IPS DF 6.9 (cell line): Measurements from ENCODE around the gene TIMP2.
"Not testable (repeated sequence)": the region's sequence is repeated elsewhere in the genome, so short reads cannot be mapped to it uniquely, and the experiment has no call there.

Experiments used
- DNase-seq: peaks from one replicate; pipeline ENCODE4 v3.0.0-alpha.2; 2013; ENCODE audit warnings: low read depth, low spot score
- H3K27ac ChIP-seq: one replicate; pipeline ENCODE4 v1.5.1; 2013; ENCODE audit warnings: low read length, control low read depth
- H3K27me3 ChIP-seq: 2 replicates; pipeline ENCODE4 v1.6.1; 2013; ENCODE audit warnings: mild to moderate bottlenecking, low read length; ENCODE audit not compliant: control insufficient read depth, insufficient read depth
- H3K36me3 ChIP-seq: 2 replicates; pipeline ENCODE4 v1.6.1; 2013; ENCODE audit warnings: low read length; ENCODE audit not compliant: control insufficient read depth, insufficient read depth
- H3K4me1 ChIP-seq: 2 replicates; pipeline ENCODE4 v1.6.1; 2013; ENCODE audit warnings: low read length; ENCODE audit not compliant: control insufficient read depth, insufficient read depth
- H3K4me3 ChIP-seq: 2 replicates; pipeline ENCODE4 v1.5.1; 2013; ENCODE audit warnings: mild to moderate bottlenecking, low read length
- H3K9me3 ChIP-seq: 2 replicates; pipeline ENCODE4 v1.6.1; 2013; ENCODE audit warnings: low read length, inconsistent platforms; ENCODE audit not compliant: control insufficient read depth, insufficient read depth
- WGBS: extraction: QIAGEN DNeasy Blood & Tissue Kit; methylation state at CpG from one replicate; pipeline ENCODE4 v1.1.7; 2013; ENCODE audit warnings: mixed read lengths, missing lambda C conversion rate; ENCODE audit not compliant: insufficient read length, insufficient coverage; 5-methylcytosine and 5-hydroxymethylcytosine counted together

The TIMP2 gene

DNA sequence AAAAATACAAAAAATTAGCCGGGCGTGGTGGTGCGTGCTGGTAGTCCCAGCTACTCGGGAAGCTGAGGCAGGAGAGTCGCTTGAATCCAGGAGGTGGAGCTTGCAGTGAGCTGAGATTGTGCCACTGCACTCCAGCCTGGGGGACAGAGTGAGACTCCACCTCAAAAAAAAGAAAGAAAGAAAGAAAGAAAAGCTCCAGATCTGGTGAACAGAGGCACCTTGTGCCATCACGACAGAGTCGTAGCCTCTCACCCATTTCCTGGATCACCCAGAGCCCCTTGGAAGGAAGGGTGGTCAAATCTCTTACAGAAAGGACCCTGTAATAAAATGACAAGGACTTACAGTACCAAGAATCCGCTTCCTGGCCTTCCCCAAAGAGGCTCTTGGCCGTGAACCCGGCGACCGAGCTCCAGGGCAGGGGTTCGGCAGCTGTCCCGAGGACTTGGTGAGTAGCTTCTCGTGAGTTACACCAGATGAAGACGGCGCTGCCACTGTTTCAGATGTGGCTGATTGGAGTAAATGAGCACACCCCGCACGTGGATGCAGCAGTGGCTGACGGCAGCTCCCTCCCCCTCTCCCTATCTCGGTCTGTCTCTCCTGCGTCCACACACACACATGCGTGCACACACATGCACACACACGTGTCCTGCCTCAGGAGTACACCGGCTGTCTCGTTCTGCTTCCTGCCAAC is 41.1 kb upstream of the TIMP2 start:
- Histone ChIP-seq H3K36me3 (no peaks in the 10 kb centered on the region; the same call in 1 of the 2 replicates), H3K27ac (no peak overlapping the region), H3K9me3 (no peaks in the 10 kb centered on the region), H3K27me3 (no peaks in the 10 kb centered on the region; the same call in 1 of the 2 replicates), H3K4me1 (no peaks in the 10 kb centered on the region), H3K4me3 (no peak overlapping the region)
- WGBS = no CpG with 5 or more reads among the region's 26 CpGs
- no peak for DNase-seq

- H3K27me3 ChIP-seq = no peaks in the 10 kb centered on the region; the same call in 1 of the 2 replicates
- no peak overlapping the region for H3K27ac ChIP-seq
- H3K9me3 ChIP-seq = no peaks in the 10 kb centered on the region
- no CpG with 5 or more reads among the region's 8 CpGs for WGBS
- DNase-seq = no peak
- H3K4me1 ChIP-seq = no peaks in the 10 kb centered on the region
- no peaks in the 10 kb centered on the region; the same call in 1 of the 2 replicates for H3K36me3 ChIP-seq
- H3K4me3 ChIP-seq = no peak overlapping the region
Observed at GRCh38 chr17:78965491-78965924, 40.3 kb upstream of the TIMP2 start.

- Histone ChIP-seq H3K4me1 (no peaks in the 10 kb centered on the region), H3K36me3 (no peaks in the 10 kb centered on the region; the same call in 1 of the 2 replicates), H3K27ac (no peak overlapping the region), H3K9me3 (no peaks in the 10 kb centered on the region), H3K4me3 (no peak overlapping the region), H3K27me3 (no peaks in the 10 kb centered on the region; the same call in 1 of the 2 replicates)
- DNase-seq = no peak
- no CpG with 5 or more reads among the region's 6 CpGs for WGBS
Observed at GRCh38 chr17:78963378-78963777, 38.2 kb upstream of the TIMP2 start.

- DNase-seq, H3K9me3 ChIP-seq, H3K27me3 ChIP-seq, H3K4me3 ChIP-seq, H3K4me1 ChIP-seq, H3K27ac ChIP-seq, H3K36me3 ChIP-seq: not testable (repeated sequence)
- no CpG with 5 or more reads among the region's 8 CpGs for WGBS
Observed at GRCh38 chr17:78962984-78963348, 37.8 kb upstream of the TIMP2 start.

GRCh38 chr17:78962345-78962983 is 37.3 kb upstream of the TIMP2 start:
- no CpG with 5 or more reads among the region's 19 CpGs for WGBS
- H3K27ac ChIP-seq = no peak overlapping the region
- H3K27me3 ChIP-seq = no peaks in the 10 kb centered on the region; the same call in 1 of the 2 replicates
- no peak overlapping the region for H3K4me3 ChIP-seq
- no peaks in the 10 kb centered on the region for H3K9me3 ChIP-seq
- DNase-seq = no peak
- H3K36me3 ChIP-seq = no peaks in the 10 kb centered on the region; the same call in 1 of the 2 replicates
- H3K4me1 ChIP-seq = no peaks in the 10 kb centered on the region

- Histone ChIP-seq H3K27me3 (no peaks in the 10 kb centered on the region; the same call in 1 of the 2 replicates), H3K36me3 (no peaks in the 10 kb centered on the region), H3K27ac (no peak overlapping the region), H3K9me3 (no peaks in the 10 kb centered on the region), H3K4me1 (no peaks in the 10 kb centered on the region), H3K4me3 (no peak overlapping the region)
- no peak for DNase-seq
- no CpG with 5 or more reads among the region's 4 CpGs for WGBS
Observed at GRCh38 chr17:78961571-78961970, 36.4 kb upstream of the TIMP2 start.

GRCh38 chr17:78960928-78961327 is 35.7 kb upstream of the TIMP2 start:
- H3K4me1 ChIP-seq = no peaks in the 10 kb centered on the region

GRCh38 chr17:78959803-78960202 is 34.6 kb upstream of the TIMP2 start:
- DNase-seq = no peak
- Histone ChIP-seq H3K36me3 (no peaks in the 10 kb centered on the region), H3K27me3 (no peaks in the 10 kb centered on the region; the same call in 1 of the 2 replicates), H3K4me1 (no peaks in the 10 kb centered on the region), H3K9me3 (no peaks in the 10 kb centered on the region), H3K27ac (no peak overlapping the region), H3K4me3 (no peak overlapping the region)
- WGBS = no CpG with 5 or more reads among the region's 12 CpGs

More at GRCh38 chr17:78960928-78961327, 35.7 kb upstream of the TIMP2 start:
- H3K4me3 ChIP-seq = no peak overlapping the region
- H3K27ac ChIP-seq = no peak overlapping the region
- no peak for DNase-seq
- no peaks in the 10 kb centered on the region for H3K9me3 ChIP-seq
- no peaks in the 10 kb centered on the region; the same call in 1 of the 2 replicates for H3K27me3 ChIP-seq
- H3K36me3 ChIP-seq = no peaks in the 10 kb centered on the region
- WGBS = no CpG with 5 or more reads among the region's 5 CpGs

- H3K27ac ChIP-seq = no peak overlapping the region
- H3K36me3 ChIP-seq = no peaks in the 10 kb centered on the region
- no peaks in the 10 kb centered on the region for H3K9me3 ChIP-seq
- no CpG with 5 or more reads among the region's 7 CpGs for WGBS
- DNase-seq = no peak
- H3K4me1 ChIP-seq = no peaks in the 10 kb centered on the region
- no peaks in the 10 kb centered on the region for H3K27me3 ChIP-seq
- no peak overlapping the region for H3K4me3 ChIP-seq
Observed at GRCh38 chr17:78958641-78959127, 33.5 kb upstream of the TIMP2 start.

GRCh38 chr17:78957128-78957527 is 31.9 kb upstream of the TIMP2 start:
- H3K9me3 ChIP-seq = no peaks in the 10 kb centered on the region
- DNase-seq = no peak

More at GRCh38 chr17:78957128-78957527, 31.9 kb upstream of the TIMP2 start:
- no CpG with 5 or more reads among the region's 12 CpGs for WGBS
- Histone ChIP-seq H3K36me3 (no peaks in the 10 kb centered on the region), H3K27me3 (no peaks in the 10 kb centered on the region), H3K4me1 (no peaks in the 10 kb centered on the region), H3K4me3 (no peak overlapping the region), H3K27ac (no peak overlapping the region)
